Fibroblast of lung (primary cell): ENCODE data around the gene NCKAP5.

Experiments
- CTCF ChIP-seq, 2 donors: IDR thresholded peaks in 1 of 2; conservative IDR thresholded peaks in 1 of 2; 1 replicate in 1 of 2; 2 replicates in 1 of 2; pipeline ENCODE4 v1.5.1; 2011 to 2012; ENCODE audit warnings: low read length in 2 of 2, control low read depth in 1 of 2, inconsistent platforms in 1 of 2, low read depth in 1 of 2, mild to moderate bottlenecking in 1 of 2
- EZH2 ChIP-seq: IDR thresholded peaks from 2 replicates; pipeline ENCODE4 v1.5.1; 2012; ENCODE audit warnings: low read length, control low read depth, mild to moderate bottlenecking; ENCODE audit errors: missing control alignments

DNA sequence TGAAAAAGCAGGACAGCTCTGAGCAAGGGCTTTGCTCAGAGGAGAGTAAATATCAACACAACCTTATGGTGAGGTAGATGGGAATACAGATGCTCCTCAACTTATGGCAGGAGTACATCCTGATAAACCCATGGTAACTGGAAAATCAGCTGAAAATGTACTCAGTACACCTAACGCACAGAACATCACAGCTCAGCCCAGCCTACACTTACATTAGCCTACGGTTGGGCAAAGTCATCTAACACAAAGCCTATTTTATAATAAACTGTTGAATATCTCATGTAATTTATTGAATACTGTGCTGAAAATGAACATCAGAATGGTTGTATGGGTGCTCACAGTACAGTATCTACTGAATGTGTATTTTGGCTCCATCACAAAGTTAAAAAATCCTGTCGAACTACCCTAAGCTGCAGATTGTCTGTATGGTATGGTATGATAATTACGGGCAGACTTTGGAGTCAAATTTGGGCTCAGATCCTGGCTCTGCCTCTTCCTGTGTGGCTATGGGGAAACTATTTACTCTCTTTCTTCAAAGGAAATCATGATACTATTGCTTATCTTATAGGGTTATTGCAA lies 778.0 kb downstream of the NCKAP5 start:
- TF ChIP-seq CTCF (conservative IDR thresholded peaks at IDR 0.05 in 1 of 2, IDR thresholded peaks at IDR 0.05 in 1 of 2; ENCODE audit: low read depth in 1 of 2, low read length in 2 of 2) (no peak), EZH2 (no peak)
